Activated naive CD8-positive, alpha-beta T cell treated with anti-CD3 and anti-CD28 coated beads, Interleukin-2, amount 10 ng/mL, durations not matched to agents 7 days and 5 days (primary cell): ENCODE results near the gene CLDND1. TPM values are rescaled to one million over a fixed set of nuclear protein-coding genes. Genes with fewer than 3 reads are reported as not detected.

Source experiments
- ATAC-seq: fragments of 150-1000 bp; cut with Tn5 transposase; one replicate; pipeline ENCODE4 v1.10.0; 2021; ENCODE audit warnings: low read depth, moderate library complexity
- POLR2A ChIA-PET: fragments of 350-600 bp; sonication (Branson Sonifier 250); formaldehyde crosslinking; loops from one replicate; lab custom pipeline; 2021; ENCODE audit warnings: antibody characterized with exemption; lab: Charles Lee
- DNase-seq: peaks from one replicate; pipeline ENCODE4 v3.0.0; 2021
- H3K27ac Mint-ChIP-seq: one replicate; pipeline ENCODE4 v1.8.0; 2022; ENCODE audit warnings: mild to moderate bottlenecking, mixed read lengths
- H3K27me3 Mint-ChIP-seq: one replicate; pipeline ENCODE4 v1.8.0; 2022; ENCODE audit warnings: mild to moderate bottlenecking, moderate library complexity, mixed read lengths
- H3K36me3 Mint-ChIP-seq: one replicate; pipeline ENCODE4 v1.8.0; 2021; ENCODE audit warnings: mild to moderate bottlenecking, mixed read lengths
- H3K4me1 Mint-ChIP-seq: one replicate; pipeline ENCODE4 v1.8.0; 2021; ENCODE audit warnings: mixed read lengths
- H3K4me3 Mint-ChIP-seq: one replicate; pipeline ENCODE4 v1.8.0; 2022; ENCODE audit warnings: mild to moderate bottlenecking, moderate library complexity, mixed read lengths
- H3K9me3 Mint-ChIP-seq: one replicate; pipeline ENCODE4 v1.8.0; 2021; ENCODE audit warnings: mixed read lengths
- total RNA-seq, 2 experiments: library from RNA; stranded (reverse); gene quantifications; one replicate each; pipeline ENCODE4 v1.2.3, GENCODE V29; 2021

Gene CLDND1
- total RNA-seq, 2 experiments from 2014 or later: 534 to 542 TPM

GRCh38 chr3:98528474-98529346, 6.0 kb upstream of the CLDND1 start:
- ATAC-seq (no peak), DNase-seq (no peak)
- Mint-ChIP-seq H3K4me1 (peaks cover 42% of the 10 kb centered on the region), H3K27me3 (no peaks in the 10 kb centered on the region), H3K27ac (no peak overlapping the region), H3K4me3 (no peak overlapping the region), H3K36me3 (peaks cover 52% of the 10 kb centered on the region), H3K9me3 (peaks cover 5% of the 10 kb centered on the region)
- POLR2A ChIA-PET: no interaction called here

- H3K4me1 Mint-ChIP-seq: peaks cover 31% of the 10 kb centered on the region
- H3K36me3 Mint-ChIP-seq: peaks cover 51% of the 10 kb centered on the region
- no peak for DNase-seq
- POLR2A ChIA-PET: interaction anchor here (1.0 to 1.1 kb wide), 2 partner anchors 12 to 20 kb away, joined by 3 read pairs; no protein-coding TSS in a partner anchor
- ATAC-seq: no peak
- peak overlapping the region; percentile 50 for H3K4me3 Mint-ChIP-seq
- H3K27me3 Mint-ChIP-seq: no peaks in the 10 kb centered on the region
- peaks cover 5% of the 10 kb centered on the region for H3K9me3 Mint-ChIP-seq
- H3K27ac Mint-ChIP-seq: peak overlapping the region; percentile 57
These were observed 2.8 kb upstream of the CLDND1 start for GRCh38 chr3:98525494-98525893.

GRCh38 chr3:98521897-98522543, 682 bp downstream of the CLDND1 start:
- peak overlapping the region; percentile 99 for H3K4me3 Mint-ChIP-seq
- H3K27ac Mint-ChIP-seq: peak overlapping the region; percentile 98
- H3K27me3 Mint-ChIP-seq: no peaks in the 10 kb centered on the region
- POLR2A ChIA-PET: interaction anchor here (0.6 to 6.0 kb wide), 20 partner anchors 10 to 71 kb away, joined by 3 to 92 read pairs (median 6); partner anchors contain the start of genes CPOX and GPR15
- ATAC-seq (peak; percentile 42), DNase-seq (no peak)
- H3K9me3 Mint-ChIP-seq: peaks cover 3% of the 10 kb centered on the region
- peaks cover 51% of the 10 kb centered on the region for H3K4me1 Mint-ChIP-seq
- H3K36me3 Mint-ChIP-seq: peaks cover 70% of the 10 kb centered on the region

GRCh38 chr3:98519351-98519750, 3.4 kb downstream of the CLDND1 start:
- Mint-ChIP-seq H3K4me3 (peak overlapping the region; percentile 99), H3K27me3 (no peaks in the 10 kb centered on the region), H3K27ac (peak overlapping the region; percentile 72), H3K4me1 (peaks cover 55% of the 10 kb centered on the region), H3K9me3 (no peaks in the 10 kb centered on the region), H3K36me3 (peaks cover 81% of the 10 kb centered on the region)
- ATAC-seq: no peak
- POLR2A ChIA-PET: interaction anchor here (1.3 to 6.0 kb wide), 2 partner anchors 38 to 46 kb away, joined by 5 to 92 read pairs; no protein-coding TSS in a partner anchor
- no peak for DNase-seq

- POLR2A ChIA-PET: interaction anchor here (0.5 to 6.0 kb wide), 4 partner anchors 38 to 75 kb away, joined by 3 to 92 read pairs (median 4); partner anchors contain the start of gene CPOX
- Mint-ChIP-seq H3K27me3 (no peaks in the 10 kb centered on the region), H3K4me3 (peak overlapping the region; percentile 99), H3K4me1 (peaks cover 55% of the 10 kb centered on the region), H3K27ac (peak overlapping the region; percentile 72), H3K36me3 (peaks cover 79% of the 10 kb centered on the region), H3K9me3 (no peaks in the 10 kb centered on the region)
- no peak for DNase-seq
- ATAC-seq: no peak
These were observed 3.9 kb downstream of the CLDND1 start for GRCh38 chr3:98518816-98519215.

- no peaks in the 10 kb centered on the region for H3K27me3 Mint-ChIP-seq
- peaks cover 84% of the 10 kb centered on the region for H3K36me3 Mint-ChIP-seq
- no peak overlapping the region for H3K27ac Mint-ChIP-seq
- H3K4me1 Mint-ChIP-seq: peaks cover 53% of the 10 kb centered on the region
- POLR2A ChIA-PET: interaction anchor here (1.1 to 1.6 kb wide), 3 partner anchors 8 to 57 kb away, joined by 3 to 5 read pairs (median 4); partner anchors contain the start of gene CLDND1
- no peak for ATAC-seq
- no peak overlapping the region for H3K4me3 Mint-ChIP-seq
- H3K9me3 Mint-ChIP-seq: peaks cover 2% of the 10 kb centered on the region
- no peak for DNase-seq
These were observed 7.8 kb downstream of the CLDND1 start for GRCh38 chr3:98514948-98515347.

GRCh38 chr3:98513736-98514135, 9.0 kb downstream of the CLDND1 start:
- Mint-ChIP-seq H3K9me3 (peaks cover 4% of the 10 kb centered on the region), H3K27ac (peak overlapping the region; percentile 28), H3K36me3 (peaks cover 83% of the 10 kb centered on the region), H3K4me1 (peaks cover 53% of the 10 kb centered on the region), H3K27me3 (no peaks in the 10 kb centered on the region), H3K4me3 (no peak overlapping the region)
- POLR2A ChIA-PET: interaction anchor here (1.0 to 1.6 kb wide), 3 partner anchors 9 to 73 kb away, joined by 3 to 5 read pairs (median 3); partner anchors contain the start of gene CLDND1
- DNase-seq: no peak
- peak; percentile 17 for ATAC-seq

GRCh38 chr3:98513091-98513511, 9.6 kb downstream of the CLDND1 start:
- Mint-ChIP-seq H3K4me1 (peaks cover 52% of the 10 kb centered on the region), H3K36me3 (peaks cover 83% of the 10 kb centered on the region), H3K27me3 (no peaks in the 10 kb centered on the region), H3K4me3 (no peak overlapping the region), H3K9me3 (peaks cover 7% of the 10 kb centered on the region), H3K27ac (no peak overlapping the region)
- POLR2A ChIA-PET: interaction anchor here (1.0 kb wide), 1 partner anchor 74 kb away, joined by 3 read pairs; no protein-coding TSS in a partner anchor
- ATAC-seq (no peak), DNase-seq (no peak)

GRCh38 chr3:98512576-98512975, 10.1 kb downstream of the CLDND1 start:
- Mint-ChIP-seq H3K9me3 (peaks cover 7% of the 10 kb centered on the region), H3K4me3 (no peak overlapping the region), H3K4me1 (peaks cover 48% of the 10 kb centered on the region), H3K27ac (peak overlapping the region; percentile 2), H3K36me3 (peaks cover 82% of the 10 kb centered on the region), H3K27me3 (no peaks in the 10 kb centered on the region)
- DNase-seq (no peak), ATAC-seq (no peak)
- POLR2A ChIA-PET: no interaction called here

- H3K4me1 Mint-ChIP-seq: peaks cover 26% of the 10 kb centered on the region
- DNase-seq (no peak), ATAC-seq (no peak)
- H3K27me3 Mint-ChIP-seq: no peaks in the 10 kb centered on the region
- POLR2A ChIA-PET: no interaction called here
- H3K27ac Mint-ChIP-seq: no peak overlapping the region
- H3K36me3 Mint-ChIP-seq: peaks cover 69% of the 10 kb centered on the region
- peaks cover 13% of the 10 kb centered on the region for H3K9me3 Mint-ChIP-seq
- no peak overlapping the region for H3K4me3 Mint-ChIP-seq
These were observed 14.1 kb downstream of the CLDND1 start for GRCh38 chr3:98508582-98508981.

- no peak overlapping the region for H3K4me3 Mint-ChIP-seq
- no peak for ATAC-seq
- peaks cover 11% of the 10 kb centered on the region for H3K9me3 Mint-ChIP-seq
- POLR2A ChIA-PET: no interaction called here
- no peaks in the 10 kb centered on the region for H3K27me3 Mint-ChIP-seq
- H3K27ac Mint-ChIP-seq: no peak overlapping the region
- peaks cover 18% of the 10 kb centered on the region for H3K4me1 Mint-ChIP-seq
- H3K36me3 Mint-ChIP-seq: peaks cover 59% of the 10 kb centered on the region
- DNase-seq: no peak
These were observed 18.2 kb downstream of the CLDND1 start for GRCh38 chr3:98504539-98504938.

GRCh38 chr3:98501863-98502576, 20.7 kb downstream of the CLDND1 start:
- H3K36me3 Mint-ChIP-seq: peaks cover 37% of the 10 kb centered on the region
- H3K4me1 Mint-ChIP-seq: peaks cover 5% of the 10 kb centered on the region
- H3K9me3 Mint-ChIP-seq: peaks cover 7% of the 10 kb centered on the region
- H3K4me3 Mint-ChIP-seq: no peak overlapping the region
- POLR2A ChIA-PET: no interaction called here
- H3K27ac Mint-ChIP-seq: no peak overlapping the region
- no peak for DNase-seq
- H3K27me3 Mint-ChIP-seq: no peaks in the 10 kb centered on the region
- no peak for ATAC-seq

GRCh38 chr3:98501270-98501669, 21.4 kb downstream of the CLDND1 start:
- Mint-ChIP-seq H3K9me3 (peaks cover 5% of the 10 kb centered on the region), H3K4me3 (no peak overlapping the region), H3K4me1 (peaks cover 5% of the 10 kb centered on the region), H3K36me3 (peaks cover 30% of the 10 kb centered on the region), H3K27ac (no peak overlapping the region), H3K27me3 (no peaks in the 10 kb centered on the region)
- DNase-seq (no peak), ATAC-seq (no peak)
- POLR2A ChIA-PET: no interaction called here
